ENCODE data around the gene RBBP6.

Gene RBBP6

GRCh38 chr16:24524855-24525677, 14.3 kb upstream of the RBBP6 start:
- no peak for DNase-seq (ENCODE audit: low read depth)

- no peak for DNase-seq (ENCODE audit: low read depth)
Observed at GRCh38 chr16:24525970-24526559, 13.3 kb upstream of the RBBP6 start.

GRCh38 chr16:24526701-24527495, 12.5 kb upstream of the RBBP6 start:
- DNase-seq (ENCODE audit: low read depth), result no peak

GRCh38 chr16:24531166-24531565, 8.2 kb upstream of the RBBP6 start:
- DNase-seq (ENCODE audit: low read depth), result no peak

GRCh38 chr16:24534620-24535019, 4.7 kb upstream of the RBBP6 start:
- no peak for DNase-seq (ENCODE audit: low read depth)

- no peak for DNase-seq (ENCODE audit: low read depth)
Observed at GRCh38 chr16:24535827-24536226, 3.5 kb upstream of the RBBP6 start.

GRCh38 chr16:24536671-24537070, 2.7 kb upstream of the RBBP6 start:
- DNase-seq (ENCODE audit: low read depth), result no peak

- no peak for DNase-seq (ENCODE audit: low read depth)
Observed at GRCh38 chr16:24537474-24538337, 1.7 kb upstream of the RBBP6 start.

- no peak for DNase-seq (ENCODE audit: low read depth)
Observed at GRCh38 chr16:24538756-24539294, 541 bp upstream of the RBBP6 start.

- DNase-seq (ENCODE audit: low read depth), result peak; percentile 34
Observed at GRCh38 chr16:24539850-24540601, 660 bp downstream of the RBBP6 start.

GRCh38 chr16:24540602-24541210, 1.3 kb downstream of the RBBP6 start:
- no peak for DNase-seq (ENCODE audit: low read depth)

- no peak for DNase-seq (ENCODE audit: low read depth)
Observed at GRCh38 chr16:24541233-24541933, 2.0 kb downstream of the RBBP6 start.

GRCh38 chr16:24543949-24544348, 4.6 kb downstream of the RBBP6 start:
- no peak for DNase-seq (ENCODE audit: low read depth)

- DNase-seq (ENCODE audit: low read depth), result no peak
Observed at GRCh38 chr16:24544640-24545039, 5.3 kb downstream of the RBBP6 start.

GRCh38 chr16:24550295-24550694, 10.9 kb downstream of the RBBP6 start:
- no peak for DNase-seq (ENCODE audit: low read depth)

GRCh38 chr16:24552705-24553246, 13.4 kb downstream of the RBBP6 start:
- DNase-seq (ENCODE audit: low read depth), result no peak

GRCh38 chr16:24553983-24554382, 14.6 kb downstream of the RBBP6 start:
- DNase-seq (ENCODE audit: low read depth), result no peak

- DNase-seq (ENCODE audit: low read depth), result no peak
Observed at GRCh38 chr16:24555346-24555872, 16.0 kb downstream of the RBBP6 start.

- no peak for DNase-seq (ENCODE audit: low read depth)
Observed at GRCh38 chr16:24562811-24563210, 23.4 kb downstream of the RBBP6 start.

Data from stimulated activated CD8-positive, alpha-beta memory T cell treated with anti-CD3 and anti-CD28 coated beads, Interleukin-12 subunit alpha, Interleukin-12 subunit beta, amount 100 ng/mL, for 4 hours (primary cell).